Esophagus muscularis mucosa (tissue), 3 donors: ENCODE measurements around the gene PRKAR2A.

Source experiments
- POLR2A ChIP-seq: fragments of 450-650 bp; IDR thresholded peaks from one replicate; pipeline ENCODE4 v1.6.1; 2017; ENCODE audit warnings: antibody characterized with exemption, moderate library complexity, mild to moderate bottlenecking, low read depth
- TF ChIP-seq, protein P1 (sequence below), 3 experiments: fragments of 200-600 bp in 2 of 3; fragments of 450-650 bp in 1 of 3; sonication (generic) in 2 of 3; IDR thresholded peaks; one replicate each; pipeline ENCODE4 v1.5.1; 2017 to 2019; ENCODE audit warnings: antibody characterized with exemption in 3 of 3, mild to moderate bottlenecking in 2 of 3, moderate library complexity in 1 of 3

DNA sequence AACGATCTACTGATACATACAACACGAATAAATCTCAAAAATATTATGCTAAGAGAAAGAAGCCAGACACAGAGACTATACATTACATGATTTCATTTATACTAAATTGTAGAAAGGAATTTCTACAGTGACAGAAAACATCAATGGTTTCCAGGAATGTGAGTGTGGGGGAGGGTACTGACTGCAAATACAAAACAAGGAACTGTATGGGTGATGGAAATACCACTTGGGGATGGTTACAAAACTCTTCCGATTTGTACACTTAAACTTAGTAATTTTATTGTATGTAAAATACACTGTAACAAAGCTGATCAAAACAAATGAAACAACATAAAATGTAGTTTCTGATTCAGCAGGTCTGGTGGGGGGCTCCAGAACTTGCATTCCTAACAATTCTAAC is 84.9 kb downstream of the PRKAR2A start:
- TF ChIP-seq, protein P1, sequence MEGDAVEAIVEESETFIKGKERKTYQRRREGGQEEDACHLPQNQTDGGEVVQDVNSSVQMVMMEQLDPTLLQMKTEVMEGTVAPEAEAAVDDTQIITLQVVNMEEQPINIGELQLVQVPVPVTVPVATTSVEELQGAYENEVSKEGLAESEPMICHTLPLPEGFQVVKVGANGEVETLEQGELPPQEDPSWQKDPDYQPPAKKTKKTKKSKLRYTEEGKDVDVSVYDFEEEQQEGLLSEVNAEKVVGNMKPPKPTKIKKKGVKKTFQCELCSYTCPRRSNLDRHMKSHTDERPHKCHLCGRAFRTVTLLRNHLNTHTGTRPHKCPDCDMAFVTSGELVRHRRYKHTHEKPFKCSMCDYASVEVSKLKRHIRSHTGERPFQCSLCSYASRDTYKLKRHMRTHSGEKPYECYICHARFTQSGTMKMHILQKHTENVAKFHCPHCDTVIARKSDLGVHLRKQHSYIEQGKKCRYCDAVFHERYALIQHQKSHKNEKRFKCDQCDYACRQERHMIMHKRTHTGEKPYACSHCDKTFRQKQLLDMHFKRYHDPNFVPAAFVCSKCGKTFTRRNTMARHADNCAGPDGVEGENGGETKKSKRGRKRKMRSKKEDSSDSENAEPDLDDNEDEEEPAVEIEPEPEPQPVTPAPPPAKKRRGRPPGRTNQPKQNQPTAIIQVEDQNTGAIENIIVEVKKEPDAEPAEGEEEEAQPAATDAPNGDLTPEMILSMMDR (IDR thresholded peaks at IDR 0.05) = no peak
- no peak for TF ChIP-seq POLR2A
